KMS-11 (cell line): ENCODE data around the gene PPFIBP1.

ENCODE experiments used
- H2AFZ ChIP-seq: fragments of 200-600 bp; sonication (generic); 2 replicates; pipeline ENCODE4 v1.6.1; 2016; ENCODE audit warnings: antibody characterized with exemption, mixed run types, low read depth
- H3K27ac ChIP-seq: fragments of 200-600 bp; sonication (generic); 2 replicates; pipeline ENCODE4 v1.6.1; 2016; ENCODE audit warnings: mild to moderate bottlenecking, mixed run types
- H3K27me3 ChIP-seq: fragments of 200-600 bp; sonication (generic); 2 replicates; pipeline ENCODE4 v1.6.1; 2017; ENCODE audit warnings: mild to moderate bottlenecking, low read depth, mixed run types, moderate library complexity; ENCODE audit not compliant: insufficient read depth
- H3K36me3 ChIP-seq: fragments of 200-600 bp; sonication (generic); 2 replicates; pipeline ENCODE4 v1.6.1; 2017; ENCODE audit warnings: mild to moderate bottlenecking, mixed run types; ENCODE audit not compliant: insufficient read depth
- H3K4me1 ChIP-seq: fragments of 200-600 bp; sonication (generic); 2 replicates; pipeline ENCODE4 v1.6.1; 2016; ENCODE audit warnings: mild to moderate bottlenecking, low read depth, mixed run types; ENCODE audit not compliant: poor library complexity, severe bottlenecking
- H3K4me2 ChIP-seq: fragments of 200-600 bp; sonication (generic); 2 replicates; pipeline ENCODE4 v1.7.0; 2016; ENCODE audit warnings: mild to moderate bottlenecking, mixed run types
- H3K4me3 ChIP-seq: fragments of 200-600 bp; sonication (generic); IDR thresholded peaks from 2 replicates; pipeline ENCODE4 v1.6.1; 2017; ENCODE audit warnings: low read depth, low read length, mixed read lengths; ENCODE audit not compliant: insufficient read depth
- H3K79me2 ChIP-seq: fragments of 200-600 bp; sonication (generic); 2 replicates; pipeline ENCODE4 v1.6.1; 2016; ENCODE audit warnings: low read depth, mixed run types; ENCODE audit not compliant: insufficient read depth
- H3K9ac ChIP-seq: fragments of 200-600 bp; sonication (generic); 2 replicates; pipeline ENCODE4 v1.6.1; 2016; ENCODE audit warnings: mild to moderate bottlenecking, mixed run types
- H4K20me1 ChIP-seq: fragments of 200-600 bp; sonication (generic); 2 replicates; pipeline ENCODE4 v1.6.1; 2016; ENCODE audit warnings: mild to moderate bottlenecking, mixed run types; ENCODE audit not compliant: insufficient read depth
- CTCF ChIP-seq: fragments of 200-600 bp; sonication (generic); conservative IDR thresholded peaks from 2 replicates; pipeline ENCODE4 v1.6.1; 2017; ENCODE audit warnings: low read depth, mild to moderate bottlenecking, antibody characterized with exemption, low read length, moderate library complexity, mixed read lengths

The PPFIBP1 gene

GRCh38 chr12:27511031-27511722, 12.8 kb upstream of the PPFIBP1 start:
- H3K9ac ChIP-seq = no peak overlapping the region
- H3K4me3 ChIP-seq = no peak overlapping the region
- H4K20me1 ChIP-seq = no peaks in the 10 kb centered on the region
- H3K27ac ChIP-seq = no peak overlapping the region
- no peaks in the 10 kb centered on the region for H3K27me3 ChIP-seq
- no peaks in the 10 kb centered on the region for H3K4me1 ChIP-seq
- H3K36me3 ChIP-seq = no peaks in the 10 kb centered on the region
- TF ChIP-seq CTCF = no peak
- no peak overlapping the region for H3K4me2 ChIP-seq
- no peak overlapping the region for H2AFZ ChIP-seq
- no peaks in the 10 kb centered on the region for H3K79me2 ChIP-seq

- H3K27me3 ChIP-seq = no peaks in the 10 kb centered on the region
- H3K4me3 ChIP-seq = no peak overlapping the region
- H3K4me2 ChIP-seq = no peak overlapping the region
- no peaks in the 10 kb centered on the region for H3K79me2 ChIP-seq
- H3K27ac ChIP-seq = no peak overlapping the region
- no peaks in the 10 kb centered on the region for H3K4me1 ChIP-seq
- H4K20me1 ChIP-seq = no peaks in the 10 kb centered on the region
- TF ChIP-seq CTCF = no peak
- H3K36me3 ChIP-seq = no peaks in the 10 kb centered on the region
- no peak overlapping the region for H3K9ac ChIP-seq
- no peak overlapping the region for H2AFZ ChIP-seq
Measured at GRCh38 chr12:27511723-27512045, 12.3 kb upstream of the PPFIBP1 start.

- Histone ChIP-seq H3K4me1 (no peaks in the 10 kb centered on the region), H3K27me3 (no peaks in the 10 kb centered on the region), H3K36me3 (no peaks in the 10 kb centered on the region), H3K9ac (no peak overlapping the region), H3K79me2 (no peaks in the 10 kb centered on the region), H4K20me1 (no peaks in the 10 kb centered on the region), H3K4me3 (no peak overlapping the region), H3K4me2 (no peak overlapping the region), H3K27ac (no peak overlapping the region), H2AFZ (no peak overlapping the region)
- TF ChIP-seq CTCF = no peak
Measured at GRCh38 chr12:27513155-27513824, 10.7 kb upstream of the PPFIBP1 start.

- H2AFZ ChIP-seq = no peak overlapping the region
- no peak for TF ChIP-seq CTCF
Measured at GRCh38 chr12:27515671-27516070, 8.3 kb upstream of the PPFIBP1 start.

More at GRCh38 chr12:27515671-27516070, 8.3 kb upstream of the PPFIBP1 start:
- H3K4me3 ChIP-seq = no peak overlapping the region
- H3K4me1 ChIP-seq = no peaks in the 10 kb centered on the region
- H3K27ac ChIP-seq = no peak overlapping the region
- no peaks in the 10 kb centered on the region for H3K79me2 ChIP-seq
- H3K4me2 ChIP-seq = no peak overlapping the region
- H3K27me3 ChIP-seq = no peaks in the 10 kb centered on the region
- H4K20me1 ChIP-seq = no peaks in the 10 kb centered on the region
- H3K36me3 ChIP-seq = no peaks in the 10 kb centered on the region
- no peak overlapping the region for H3K9ac ChIP-seq
